Fibroblast of skin of scalp (primary cell): ENCODE data around the gene CMTM7.
"Not testable (repeated sequence)": the region's sequence is repeated elsewhere in the genome, so short reads cannot be mapped to it uniquely, and the experiment has no call there.

Experiments used
- DNase-seq: peaks from one replicate; pipeline ENCODE4 v3.0.0-alpha.2; 2013

The CMTM7 gene

DNA sequence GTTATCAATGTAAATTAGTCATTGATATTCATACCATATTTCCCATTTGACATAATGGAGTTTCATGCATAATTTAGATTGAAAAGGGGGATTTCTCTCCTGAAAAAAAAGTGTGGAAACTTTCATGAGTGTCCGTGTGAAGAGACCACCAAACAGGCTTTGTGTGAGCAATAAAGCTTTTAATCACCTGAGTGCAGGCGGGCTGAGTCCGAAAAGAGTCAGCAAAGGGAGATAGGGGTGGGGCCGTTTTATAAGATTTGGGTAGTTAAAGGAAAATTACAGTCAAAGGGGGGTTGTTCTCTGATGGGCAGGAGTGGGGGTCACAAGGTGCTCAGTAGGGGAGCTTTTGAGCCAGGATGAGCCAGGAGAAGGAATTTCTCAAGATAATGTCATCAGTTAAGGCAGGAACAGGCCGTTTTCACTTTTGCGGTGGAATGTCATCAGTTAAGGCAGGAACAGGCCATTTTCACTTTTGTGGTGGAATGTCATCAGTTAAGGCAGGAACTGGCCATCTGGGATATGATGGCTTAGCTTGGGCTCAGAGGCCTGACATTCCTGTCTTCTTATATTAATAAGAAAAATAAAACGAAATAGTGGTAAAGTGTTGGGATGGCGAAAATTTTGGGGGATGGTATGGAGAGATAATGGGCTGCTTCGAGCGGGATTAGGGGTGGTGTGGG is 69.3 kb downstream of the CMTM7 start:
- DNase-seq = peak; percentile 12

DNA sequence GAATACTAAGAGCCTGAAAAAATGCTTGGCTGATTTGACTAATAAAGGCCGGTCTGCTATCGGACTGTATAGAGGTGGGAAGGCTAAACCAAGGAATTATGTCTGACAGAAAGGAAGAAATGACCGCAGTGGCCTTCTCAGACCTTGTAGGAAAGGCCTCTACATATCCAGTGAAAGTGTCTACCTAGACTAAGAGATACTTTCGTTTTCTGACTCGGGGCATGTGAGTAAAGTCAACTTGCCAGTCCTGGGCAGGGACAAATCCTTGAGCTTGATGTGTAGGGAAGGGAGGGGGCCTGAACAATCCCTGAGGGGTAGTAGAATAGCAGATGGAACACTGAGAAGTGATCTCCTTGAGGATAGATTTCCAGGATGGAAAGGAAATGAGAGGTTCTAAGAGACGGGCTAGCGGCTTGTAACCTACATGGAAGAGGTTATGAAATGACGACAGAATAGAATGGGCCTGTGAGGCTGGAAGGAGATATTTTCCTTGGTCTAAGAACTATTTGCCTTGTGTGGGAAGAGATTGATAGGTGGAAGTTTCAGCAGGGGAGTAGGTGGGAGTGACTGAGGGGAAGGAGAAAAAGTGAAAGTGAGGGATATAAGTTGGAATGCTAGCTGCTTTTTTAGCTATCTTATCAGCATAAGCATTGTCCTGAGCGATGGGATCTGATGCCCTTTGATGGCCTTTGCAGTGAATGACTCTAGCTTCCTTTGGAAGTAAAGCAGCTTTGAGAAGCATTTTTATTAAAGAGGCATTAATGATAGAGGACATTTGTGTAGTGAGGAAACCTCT is 70.7 kb downstream of the CMTM7 start:
- DNase-seq = not testable (repeated sequence)

DNA sequence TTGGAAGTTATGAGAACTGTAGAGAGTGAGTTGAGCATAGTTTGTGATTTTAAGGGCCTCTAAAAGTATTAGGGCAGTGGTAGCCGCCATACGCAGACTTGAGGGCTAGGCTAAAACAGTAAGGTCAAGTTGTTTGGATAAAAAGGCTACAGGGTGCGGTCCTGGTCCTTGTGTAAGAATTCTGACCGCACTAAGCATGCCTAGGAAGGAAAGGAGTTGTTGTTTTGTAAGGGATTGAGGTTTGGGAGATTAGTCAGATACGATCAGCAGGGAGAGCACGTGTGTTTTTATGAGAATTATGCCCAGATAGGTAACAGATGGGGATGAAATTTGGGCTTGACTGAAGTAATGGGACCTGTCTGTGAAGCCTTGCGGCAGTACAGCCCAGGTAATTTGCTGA is 71.8 kb downstream of the CMTM7 start:
- not testable (repeated sequence) for DNase-seq

DNA sequence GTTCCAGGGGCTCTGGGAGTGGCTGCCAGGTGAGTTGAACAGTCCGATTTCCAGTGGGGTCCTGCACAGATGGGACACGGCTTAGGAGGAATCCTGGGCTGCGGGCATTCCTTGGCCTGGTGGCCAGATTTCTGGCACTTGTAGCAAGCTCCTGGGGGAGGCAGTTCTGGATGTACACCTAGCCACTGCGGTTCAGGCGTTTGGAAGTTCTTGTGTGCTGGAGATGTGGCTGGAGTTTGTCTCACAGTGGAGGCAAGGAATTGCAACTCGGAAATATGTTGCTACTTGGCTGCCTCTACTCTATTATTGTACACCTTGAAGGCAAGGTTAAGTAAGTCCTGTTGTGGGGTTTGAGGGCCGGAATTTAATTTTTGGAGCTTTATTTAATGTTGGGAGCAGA is 73.1 kb downstream of the CMTM7 start:
- not testable (repeated sequence) for DNase-seq

DNA sequence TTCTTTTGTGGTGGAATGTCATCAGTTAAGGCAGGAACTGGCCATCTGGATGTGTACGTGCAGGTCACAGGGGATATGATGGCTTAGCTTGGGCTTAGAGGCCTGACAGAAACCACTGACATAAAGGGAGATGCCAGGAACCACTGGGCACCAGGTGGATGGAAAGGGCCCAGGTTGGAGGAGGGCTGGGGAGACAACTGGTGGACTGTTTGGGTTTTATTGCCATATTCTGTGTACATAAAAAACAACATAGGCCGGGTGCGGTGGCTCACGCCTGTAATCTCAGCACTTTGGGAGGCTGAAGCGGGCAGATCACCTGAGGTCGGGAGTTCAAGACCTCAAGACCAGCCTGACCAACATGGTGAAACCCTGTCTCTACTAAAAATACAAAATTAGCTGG is 75.2 kb downstream of the CMTM7 start:
- not testable (repeated sequence) for DNase-seq

DNA sequence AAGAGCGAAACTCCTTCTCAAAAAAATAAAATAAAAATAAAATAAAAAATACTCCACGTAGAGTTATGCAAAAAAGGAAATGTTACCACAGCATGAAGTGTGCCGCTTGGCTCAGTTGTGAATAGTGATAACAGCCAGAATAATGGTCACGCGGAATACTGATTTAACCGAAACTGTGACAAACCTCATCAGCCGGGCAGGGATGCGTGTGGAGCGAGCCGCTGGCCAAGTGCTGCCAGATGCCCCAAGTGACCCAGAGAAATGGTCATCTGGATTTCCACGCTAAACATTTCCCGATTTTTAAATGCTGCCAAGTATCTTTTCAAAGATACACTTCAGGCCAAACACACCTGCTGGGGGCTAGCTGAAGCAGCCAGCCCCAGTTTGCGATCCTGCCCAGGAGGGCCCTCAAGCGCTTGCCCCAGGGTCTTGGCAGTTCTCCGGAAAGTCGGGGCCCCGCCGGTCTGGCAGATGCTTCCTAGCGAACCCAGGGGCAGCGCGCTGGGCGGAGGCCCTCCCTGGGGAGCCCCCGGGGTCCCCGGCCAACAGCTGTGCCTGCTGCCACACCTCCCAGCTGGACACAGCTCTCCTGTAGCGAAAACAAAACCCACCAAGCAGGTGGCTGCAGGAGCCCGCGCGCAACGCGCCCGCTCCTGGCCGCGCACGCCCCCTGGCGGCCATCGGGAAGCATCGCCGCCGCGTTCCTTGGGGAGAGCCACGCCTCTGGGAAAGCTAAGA is 75.8 kb downstream of the CMTM7 start:
- peak; percentile 55 for DNase-seq

DNA sequence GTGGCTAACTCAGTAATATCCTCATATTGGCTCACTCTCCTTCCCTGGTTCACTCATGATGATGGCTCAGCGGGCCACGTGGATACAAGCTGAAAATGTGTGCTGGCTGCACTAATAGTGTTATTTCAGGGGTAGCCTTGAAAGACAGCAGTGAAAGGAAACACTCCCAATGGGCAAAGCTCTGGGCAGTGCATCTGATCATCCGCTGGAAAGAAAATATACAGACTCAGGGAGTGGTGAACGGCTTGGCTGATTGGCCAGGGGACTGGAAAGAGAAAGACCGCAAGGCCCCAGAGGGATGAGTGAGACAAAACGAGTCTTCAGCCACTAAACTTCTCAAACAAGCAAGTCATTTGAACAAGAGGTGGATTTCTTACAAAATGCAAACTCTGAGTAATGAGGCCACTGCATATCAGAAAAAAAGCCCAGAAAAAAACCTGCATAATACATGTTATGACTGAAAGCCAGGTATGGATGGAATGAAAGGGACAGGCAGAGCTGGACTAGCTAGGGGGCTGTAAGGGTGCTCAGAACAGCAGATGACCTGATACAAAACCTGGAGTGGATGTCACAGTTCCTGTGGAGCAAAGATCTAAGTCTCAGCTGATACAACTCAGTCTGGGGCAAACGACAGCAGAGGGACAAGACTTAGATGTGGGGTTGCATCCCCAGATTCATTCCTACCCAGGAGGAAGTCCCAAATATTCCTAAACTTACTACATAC is 77.7 kb downstream of the CMTM7 start:
- no peak for DNase-seq

DNA sequence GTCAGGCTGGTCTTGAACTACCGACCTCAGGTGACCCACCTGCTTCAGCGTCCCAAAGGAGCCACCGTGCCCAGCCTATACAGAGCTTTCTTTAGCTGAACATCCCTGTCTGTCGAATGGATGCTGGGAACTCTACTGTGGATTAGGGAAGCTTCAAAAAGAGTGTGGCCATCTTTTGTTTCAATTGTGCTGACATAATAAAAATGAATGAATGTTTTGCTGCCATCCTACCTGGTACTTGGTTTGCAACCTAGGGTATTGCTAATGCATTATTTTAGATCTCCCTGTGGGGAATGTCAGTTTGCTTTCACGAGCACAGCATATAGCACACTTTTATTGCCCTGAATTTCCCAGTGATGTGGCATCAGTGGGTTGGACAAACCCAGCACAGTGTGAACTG is 78.7 kb downstream of the CMTM7 start:
- no peak for DNase-seq

DNA sequence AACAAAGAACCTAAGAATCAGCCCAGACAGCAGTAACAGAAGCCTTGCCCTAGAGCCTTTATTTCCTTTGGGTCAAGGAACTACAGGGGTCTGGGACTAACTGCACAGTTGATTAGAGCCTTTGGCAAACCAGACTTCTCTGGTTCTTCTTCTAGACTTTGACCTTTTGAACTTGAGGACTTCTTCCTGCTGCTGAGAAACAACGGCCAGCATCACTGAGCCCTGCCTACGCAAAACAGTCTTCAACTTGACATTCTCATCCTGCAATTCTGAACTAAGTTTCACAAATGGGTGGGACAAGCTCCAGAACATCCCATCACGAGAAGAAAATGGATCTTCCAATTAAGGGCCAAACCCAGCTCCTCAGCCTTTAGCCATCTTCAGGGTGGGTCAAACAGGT is 79.6 kb downstream of the CMTM7 start:
- DNase-seq = no peak

DNA sequence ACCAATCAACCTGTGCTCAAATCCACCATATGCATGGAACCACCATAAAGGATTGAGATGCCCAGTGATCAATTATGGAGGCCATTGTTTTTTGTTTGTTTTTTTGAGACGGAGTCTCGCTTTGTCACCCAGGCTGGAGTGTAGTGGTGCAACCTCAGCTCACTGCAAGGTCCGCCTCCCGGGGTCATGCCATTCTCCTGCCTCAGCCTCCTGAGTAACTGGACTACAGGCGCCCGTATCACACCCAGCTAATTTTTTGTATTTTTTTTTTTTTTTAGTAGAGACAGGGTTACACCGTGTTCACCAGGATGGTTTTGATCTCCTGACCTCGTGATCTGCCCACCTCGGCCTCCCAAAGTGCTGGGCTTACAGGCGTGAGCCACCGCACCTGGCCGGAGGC is 80.5 kb downstream of the CMTM7 start:
- not testable (repeated sequence) for DNase-seq

DNA sequence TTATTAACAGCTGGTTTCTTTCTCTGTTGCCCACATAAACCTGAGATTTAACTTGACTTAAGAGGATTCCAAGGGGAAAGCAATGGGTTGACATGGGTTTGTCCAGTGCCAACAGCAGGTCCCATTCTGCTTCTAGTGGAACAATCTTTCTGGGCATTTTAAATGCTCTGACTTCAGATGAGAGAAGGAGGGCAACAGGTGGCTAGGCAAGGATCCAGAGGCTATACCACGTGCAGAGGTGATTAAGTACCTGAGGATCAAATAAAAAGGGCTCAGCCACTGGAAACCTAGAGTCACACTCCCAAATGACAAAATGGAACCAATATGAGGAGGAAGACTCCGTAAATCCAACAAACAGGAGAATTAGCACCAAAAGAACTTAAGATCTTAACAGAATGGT is 82.5 kb downstream of the CMTM7 start:
- DNase-seq = no peak

DNA sequence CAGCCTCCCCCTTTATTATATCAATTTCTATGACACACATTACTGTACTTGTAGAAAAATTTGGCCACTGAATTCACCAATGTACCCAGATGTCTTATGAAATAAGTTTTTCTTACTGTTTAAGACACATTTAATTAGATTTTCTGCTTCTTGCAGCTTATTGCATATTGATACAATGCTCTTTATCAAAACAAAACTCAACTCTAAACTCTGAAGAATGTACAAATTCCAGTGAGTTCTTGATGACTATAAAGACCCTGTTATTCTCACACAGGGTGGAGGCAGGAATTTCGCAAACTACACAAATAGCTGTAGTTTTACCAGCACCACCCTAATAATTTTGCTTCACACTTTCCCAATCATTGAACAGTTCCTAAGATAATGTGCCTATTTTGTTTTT is 89.0 kb downstream of the CMTM7 start:
- DNase-seq = peak; percentile 34

DNA sequence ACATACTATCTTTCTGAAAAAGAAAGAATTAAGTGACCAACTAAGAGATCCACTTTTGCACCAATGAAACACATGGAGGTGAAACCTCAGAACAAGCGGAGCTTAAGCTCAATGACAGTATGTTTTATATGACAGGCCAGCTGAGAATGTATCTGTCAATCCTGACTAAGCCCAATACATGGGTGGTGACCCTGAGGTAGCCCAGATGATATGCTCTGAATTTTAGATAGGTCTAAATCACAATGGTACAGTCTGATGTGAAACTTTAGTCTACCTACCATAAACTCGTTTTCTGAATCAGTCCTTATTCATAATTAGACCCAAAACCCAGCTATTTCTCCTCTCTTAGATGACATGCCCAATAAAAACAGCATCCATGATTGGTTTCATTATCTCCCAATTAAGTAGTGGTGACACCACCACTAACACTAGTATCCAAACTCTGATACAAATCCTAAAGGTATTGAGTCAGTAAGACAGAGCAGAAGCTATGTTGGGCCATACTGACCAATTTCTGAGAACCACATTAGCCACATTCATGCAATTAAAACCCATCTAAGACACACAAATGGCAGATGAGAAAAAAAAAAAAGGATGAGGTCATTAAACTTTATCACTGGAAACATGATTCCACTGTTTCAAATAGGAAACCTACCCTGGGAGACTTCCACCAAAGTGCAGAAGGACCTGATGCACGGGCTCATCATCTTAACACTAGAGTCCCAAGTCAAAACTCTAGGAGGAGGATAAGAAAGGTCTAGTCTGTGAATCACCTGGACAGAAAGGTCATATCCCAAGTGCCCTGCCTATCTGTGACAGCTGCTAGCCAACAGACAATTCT is 90.4 kb downstream of the CMTM7 start:
- DNase-seq = no peak

DNA sequence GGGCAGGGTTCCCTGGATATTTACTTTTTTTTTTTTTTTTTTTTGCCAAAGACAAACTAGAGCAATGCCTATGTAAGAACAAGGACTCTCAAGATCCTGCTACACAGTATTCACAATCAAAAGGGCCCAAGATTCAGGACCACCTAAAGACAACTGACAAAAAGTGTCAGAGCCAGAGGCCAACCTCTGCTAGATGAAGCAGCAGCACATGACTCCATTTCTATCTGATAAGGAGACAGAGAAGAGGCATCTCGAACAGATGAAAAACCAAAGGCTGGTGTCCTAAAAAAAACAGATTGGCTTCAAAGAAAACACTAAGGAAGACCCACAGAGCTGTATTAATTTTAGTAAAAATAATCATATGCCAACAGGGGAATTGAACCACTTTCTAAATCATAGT is 91.0 kb downstream of the CMTM7 start:
- no peak for DNase-seq

DNA sequence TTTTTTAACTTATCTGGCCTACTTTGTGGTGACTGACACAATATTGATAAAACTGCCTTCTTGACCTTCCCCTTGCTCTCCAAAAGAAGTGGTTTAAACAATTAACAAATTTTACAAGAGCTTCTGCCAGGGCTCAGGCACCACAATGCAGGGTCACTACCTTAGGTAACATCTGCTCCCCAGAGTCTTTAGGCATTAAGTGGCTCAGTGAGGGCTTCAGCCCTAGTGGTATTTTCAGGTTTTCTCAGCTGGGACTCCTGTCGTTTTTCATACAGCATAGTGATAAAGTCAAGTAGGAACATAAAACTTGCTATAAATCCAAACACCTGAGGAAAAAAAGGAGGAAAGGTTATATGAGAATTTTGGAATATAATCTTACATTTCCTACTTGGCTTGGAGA is 92.1 kb downstream of the CMTM7 start:
- DNase-seq = no peak

DNA sequence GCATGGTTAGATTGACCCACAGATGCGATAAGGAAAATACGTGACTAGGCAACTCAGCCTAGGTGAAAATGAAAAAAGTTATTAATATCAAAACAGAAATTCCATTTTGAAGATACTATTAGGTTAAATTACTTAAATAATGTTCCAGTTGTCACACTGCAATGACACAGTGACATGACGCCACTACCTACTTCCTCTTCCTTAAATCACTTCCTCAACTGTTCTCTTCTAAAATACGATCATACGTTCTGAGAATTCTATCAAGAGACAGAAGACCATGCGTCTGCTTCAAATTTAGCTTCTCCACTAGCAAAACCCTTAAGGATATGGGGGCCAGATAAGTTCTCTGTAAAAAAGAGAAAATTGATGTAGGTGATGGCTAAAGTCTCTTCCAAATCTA is 92.8 kb downstream of the CMTM7 start:
- DNase-seq = no peak

DNA sequence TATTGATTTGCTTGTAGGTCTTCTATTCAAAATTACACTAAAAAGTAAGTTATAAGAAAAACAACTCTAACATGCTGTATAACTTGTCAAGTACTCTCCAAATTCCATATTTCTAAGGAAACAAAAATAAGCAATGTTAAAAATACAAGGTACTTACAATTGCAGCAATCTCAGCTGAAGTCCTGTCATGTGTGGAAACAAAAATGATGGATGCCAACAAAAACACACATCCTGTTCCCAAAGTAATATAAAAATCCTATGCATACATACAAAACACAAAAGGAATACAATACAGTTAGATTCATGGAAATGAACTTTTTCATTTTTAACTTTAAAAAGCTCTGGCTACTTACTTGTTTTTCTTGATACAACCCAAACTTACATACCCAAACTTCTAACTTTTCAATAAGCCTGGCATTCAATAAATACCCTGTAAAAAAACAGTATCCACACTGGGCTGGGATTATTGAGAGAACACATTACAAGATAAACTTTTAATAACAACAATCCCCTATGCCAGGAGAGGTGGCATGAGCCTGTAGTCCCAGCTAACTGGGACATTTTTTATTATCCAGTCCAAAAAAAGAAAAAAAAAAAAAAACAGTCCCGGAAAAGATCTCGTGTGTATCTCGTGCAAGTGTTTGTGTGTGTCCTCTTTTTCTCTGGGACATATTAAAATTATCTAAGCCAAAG is 96.3 kb downstream of the CMTM7 start:
- DNase-seq = no peak

DNA sequence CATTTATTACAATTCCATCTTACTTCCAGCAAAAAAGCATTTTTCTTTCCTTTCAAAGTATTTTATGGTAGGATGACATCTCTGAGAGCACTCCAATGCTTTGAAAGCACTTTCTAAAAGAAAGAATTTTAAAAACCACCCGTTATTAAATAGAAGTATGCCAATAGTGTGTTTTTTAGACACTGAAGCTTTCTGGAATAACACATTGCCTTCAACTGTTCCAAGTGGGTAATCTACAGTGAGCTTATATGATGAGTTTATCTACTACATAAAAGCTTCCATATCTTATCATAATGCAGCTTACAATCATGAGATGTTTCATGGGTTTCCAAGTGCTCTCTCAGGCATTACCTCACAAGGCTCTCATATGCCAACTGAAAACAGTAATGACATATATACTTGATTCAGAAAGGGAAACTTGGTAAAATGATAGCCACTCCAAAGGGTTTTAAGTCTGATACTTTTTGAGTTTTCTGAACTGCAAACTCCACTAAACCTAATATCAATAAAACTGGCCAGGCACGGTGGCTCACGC is 96.9 kb downstream of the CMTM7 start:
- no peak for DNase-seq

DNA sequence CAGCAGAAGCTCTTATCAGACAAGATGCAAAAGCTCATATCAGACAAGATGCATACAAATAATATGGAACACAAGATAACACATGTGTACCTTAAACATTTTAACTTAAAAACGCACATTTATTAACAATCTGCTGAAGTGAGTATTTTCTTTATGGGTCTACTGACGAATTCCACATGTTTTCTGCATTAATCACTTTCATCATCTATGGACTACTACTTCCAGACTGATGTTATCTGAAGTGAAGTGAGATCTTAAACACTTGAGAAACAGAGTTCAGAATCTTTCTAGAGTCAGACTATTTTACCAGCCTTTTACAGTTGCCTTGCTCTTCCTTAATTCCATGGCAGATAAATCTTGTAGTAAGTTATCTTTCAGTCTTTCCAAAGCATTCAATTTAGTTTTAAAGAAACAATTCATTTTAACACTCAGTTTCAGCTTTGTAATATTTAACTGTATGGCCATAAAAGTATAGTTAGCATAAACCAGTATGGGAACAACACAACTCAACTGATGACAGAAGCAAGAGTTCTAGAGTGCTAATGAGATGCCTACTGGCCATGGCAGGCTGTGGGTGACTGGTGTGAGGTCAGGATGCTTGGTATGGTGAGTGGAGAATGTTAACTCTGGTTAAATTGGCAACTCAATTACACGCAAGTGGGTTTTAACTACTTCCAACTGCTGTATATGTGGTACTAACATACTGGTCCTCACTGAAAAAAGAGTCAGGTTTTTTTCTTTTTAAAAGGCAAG is 101.2 kb downstream of the CMTM7 start:
- peak; percentile 19 for DNase-seq
